Measurements from ENCODE around the gene ATRN.

DNA sequence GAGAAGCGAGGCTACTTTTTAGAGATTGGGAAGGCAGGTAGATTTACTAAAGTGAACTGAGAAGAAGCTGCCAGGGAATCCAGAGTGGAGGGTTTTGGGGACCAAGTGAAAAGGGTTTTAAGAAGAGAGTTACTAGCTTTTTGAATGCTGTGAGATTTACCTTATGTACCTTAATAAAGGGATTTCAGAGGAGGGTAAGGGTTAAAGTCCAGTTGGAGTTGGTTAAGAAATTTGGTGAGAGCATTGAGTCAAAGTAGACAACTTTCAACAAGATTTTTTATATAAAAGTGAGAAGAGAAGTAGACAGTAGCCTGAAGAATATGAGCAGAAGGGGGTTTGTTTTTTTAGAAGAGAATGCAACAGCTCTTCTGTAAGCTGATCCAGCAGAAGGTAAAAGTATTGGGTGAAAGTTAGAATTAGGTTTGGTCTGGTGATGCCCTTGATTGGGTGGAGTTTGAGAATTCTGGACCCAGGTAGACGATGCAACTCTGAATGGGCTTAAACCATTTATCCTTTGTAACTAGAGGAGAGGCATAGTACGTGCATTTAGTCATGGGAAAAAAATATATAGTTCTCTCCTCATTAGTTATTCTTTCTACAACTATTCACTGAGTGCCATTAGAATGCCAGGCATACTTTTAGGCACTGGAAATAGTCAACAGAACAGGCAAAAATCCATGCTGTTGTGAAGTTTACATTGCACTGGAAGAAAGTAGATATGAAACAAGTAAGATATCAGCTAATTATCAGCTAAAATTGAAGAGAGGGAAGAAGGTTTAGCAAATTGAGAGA is 44.8 kb downstream of the ATRN start:
- TF ChIP-seq, protein P1, sequence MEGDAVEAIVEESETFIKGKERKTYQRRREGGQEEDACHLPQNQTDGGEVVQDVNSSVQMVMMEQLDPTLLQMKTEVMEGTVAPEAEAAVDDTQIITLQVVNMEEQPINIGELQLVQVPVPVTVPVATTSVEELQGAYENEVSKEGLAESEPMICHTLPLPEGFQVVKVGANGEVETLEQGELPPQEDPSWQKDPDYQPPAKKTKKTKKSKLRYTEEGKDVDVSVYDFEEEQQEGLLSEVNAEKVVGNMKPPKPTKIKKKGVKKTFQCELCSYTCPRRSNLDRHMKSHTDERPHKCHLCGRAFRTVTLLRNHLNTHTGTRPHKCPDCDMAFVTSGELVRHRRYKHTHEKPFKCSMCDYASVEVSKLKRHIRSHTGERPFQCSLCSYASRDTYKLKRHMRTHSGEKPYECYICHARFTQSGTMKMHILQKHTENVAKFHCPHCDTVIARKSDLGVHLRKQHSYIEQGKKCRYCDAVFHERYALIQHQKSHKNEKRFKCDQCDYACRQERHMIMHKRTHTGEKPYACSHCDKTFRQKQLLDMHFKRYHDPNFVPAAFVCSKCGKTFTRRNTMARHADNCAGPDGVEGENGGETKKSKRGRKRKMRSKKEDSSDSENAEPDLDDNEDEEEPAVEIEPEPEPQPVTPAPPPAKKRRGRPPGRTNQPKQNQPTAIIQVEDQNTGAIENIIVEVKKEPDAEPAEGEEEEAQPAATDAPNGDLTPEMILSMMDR (IDR thresholded peaks at IDR 0.05; ENCODE audit: poor library complexity, severe bottlenecking) = no peak
- TF ChIP-seq EP300 (conservative IDR thresholded peaks at IDR 0.05; ENCODE audit: poor library complexity, severe bottlenecking) (no peak), POLR2AphosphoS5 (IDR thresholded peaks at IDR 0.05) (no peak), MXI1 (conservative IDR thresholded peaks at IDR 0.05; ENCODE audit: poor library complexity, severe bottlenecking) (no peak)
- TF ChIP-seq, protein P2, sequence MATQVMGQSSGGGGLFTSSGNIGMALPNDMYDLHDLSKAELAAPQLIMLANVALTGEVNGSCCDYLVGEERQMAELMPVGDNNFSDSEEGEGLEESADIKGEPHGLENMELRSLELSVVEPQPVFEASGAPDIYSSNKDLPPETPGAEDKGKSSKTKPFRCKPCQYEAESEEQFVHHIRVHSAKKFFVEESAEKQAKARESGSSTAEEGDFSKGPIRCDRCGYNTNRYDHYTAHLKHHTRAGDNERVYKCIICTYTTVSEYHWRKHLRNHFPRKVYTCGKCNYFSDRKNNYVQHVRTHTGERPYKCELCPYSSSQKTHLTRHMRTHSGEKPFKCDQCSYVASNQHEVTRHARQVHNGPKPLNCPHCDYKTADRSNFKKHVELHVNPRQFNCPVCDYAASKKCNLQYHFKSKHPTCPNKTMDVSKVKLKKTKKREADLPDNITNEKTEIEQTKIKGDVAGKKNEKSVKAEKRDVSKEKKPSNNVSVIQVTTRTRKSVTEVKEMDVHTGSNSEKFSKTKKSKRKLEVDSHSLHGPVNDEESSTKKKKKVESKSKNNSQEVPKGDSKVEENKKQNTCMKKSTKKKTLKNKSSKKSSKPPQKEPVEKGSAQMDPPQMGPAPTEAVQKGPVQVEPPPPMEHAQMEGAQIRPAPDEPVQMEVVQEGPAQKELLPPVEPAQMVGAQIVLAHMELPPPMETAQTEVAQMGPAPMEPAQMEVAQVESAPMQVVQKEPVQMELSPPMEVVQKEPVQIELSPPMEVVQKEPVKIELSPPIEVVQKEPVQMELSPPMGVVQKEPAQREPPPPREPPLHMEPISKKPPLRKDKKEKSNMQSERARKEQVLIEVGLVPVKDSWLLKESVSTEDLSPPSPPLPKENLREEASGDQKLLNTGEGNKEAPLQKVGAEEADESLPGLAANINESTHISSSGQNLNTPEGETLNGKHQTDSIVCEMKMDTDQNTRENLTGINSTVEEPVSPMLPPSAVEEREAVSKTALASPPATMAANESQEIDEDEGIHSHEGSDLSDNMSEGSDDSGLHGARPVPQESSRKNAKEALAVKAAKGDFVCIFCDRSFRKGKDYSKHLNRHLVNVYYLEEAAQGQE (IDR thresholded peaks at IDR 0.05; ENCODE audit: borderline replicate concordance) = no peak
